Esophagus muscularis mucosa (tissue), 4 donors: ENCODE measurements around the gene HPN. TPM values are rescaled to one million over a fixed set of nuclear protein-coding genes. Genes with fewer than 3 reads are reported as not detected.

ENCODE experiments used
- DNase-seq: peaks from one replicate; pipeline ENCODE4 v3.0.0-alpha.2; 2017; ENCODE audit errors: extremely low spot score
- H3K27ac ChIP-seq, 4 donors: fragments of 200-600 bp; sonication (generic); replicated peaks in 1 of 4; 1 replicate in 3 of 4; 2 replicates in 1 of 4; pipeline ENCODE4 v1.5.1; 2016 to 2019; ENCODE audit warnings: mild to moderate bottlenecking in 1 of 4
- H3K27me3 ChIP-seq, 4 donors: fragments of 200-600 bp; sonication (generic); one replicate each; pipeline versions ENCODE4 v1.5.1 to v1.6.0; 2016 to 2019
- H3K36me3 ChIP-seq, 4 donors: fragments of 200-600 bp; sonication (generic); one replicate each; pipeline ENCODE4 v1.5.1; 2016 to 2019
- H3K4me1 ChIP-seq, 4 donors: fragments of 200-600 bp; sonication (generic); one replicate each; pipeline ENCODE4 v1.5.1; 2016 to 2019
- H3K4me3 ChIP-seq, 4 donors: fragments of 200-600 bp; sonication (generic); 1 replicate in 2 of 4; 2 replicates in 2 of 4; pipeline ENCODE4 v1.5.1; 2016 to 2019; ENCODE audit warnings: mild to moderate bottlenecking in 4 of 4, moderate library complexity in 1 of 4
- H3K9me3 ChIP-seq, 4 donors: fragments of 200-600 bp; sonication (generic); 1 replicate in 3 of 4; 2 replicates in 1 of 4; pipeline ENCODE4 v1.5.1; 2016 to 2019
- EP300 ChIP-seq: sonication (generic); formaldehyde crosslinking; IDR thresholded peaks from one replicate; pipeline ENCODE4 v1.6.1; 2017; ENCODE audit warnings: antibody characterized with exemption
- POLR2A ChIP-seq: fragments of 450-650 bp; IDR thresholded peaks from one replicate; pipeline ENCODE4 v1.6.1; 2017; ENCODE audit warnings: antibody characterized with exemption, moderate library complexity, mild to moderate bottlenecking, low read depth
- POLR2AphosphoS5 ChIP-seq, 2 donors: sonication (generic); formaldehyde crosslinking; IDR thresholded peaks; one replicate each; pipeline ENCODE4 v1.6.1; 2017; ENCODE audit warnings: antibody characterized with exemption in 2 of 2
- WGBS: methylation state at CpG from one replicate; pipeline ENCODE4 v1.1.5; 2018; 5-methylcytosine and 5-hydroxymethylcytosine counted together
- intact Hi-C: fragments of 100-400 bp; cut with DNase I; formaldehyde crosslinking; loops from one replicate; pipeline ENCODE4 v1.15.1; 2023
- total RNA-seq, 4 donors: library from RNA; depleted of rRNA; stranded (reverse); fragments of >200 nt; gene quantifications; one replicate each; pipeline versions ENCODE4 v1.1.0 to v1.2.1, GENCODE V29; 2016
- TF ChIP-seq, protein P1 (sequence below), 3 experiments: fragments of 200-600 bp in 2 of 3; fragments of 450-650 bp in 1 of 3; sonication (generic) in 2 of 3; IDR thresholded peaks; one replicate each; pipeline ENCODE4 v1.5.1; 2017 to 2019; ENCODE audit warnings: antibody characterized with exemption in 3 of 3, mild to moderate bottlenecking in 2 of 3, moderate library complexity in 1 of 3

HPN gene
- total RNA-seq, 4 donors from 2014 or later = 0.33 to 0.86 (median 0.58) TPM; not detected in 1

DNA sequence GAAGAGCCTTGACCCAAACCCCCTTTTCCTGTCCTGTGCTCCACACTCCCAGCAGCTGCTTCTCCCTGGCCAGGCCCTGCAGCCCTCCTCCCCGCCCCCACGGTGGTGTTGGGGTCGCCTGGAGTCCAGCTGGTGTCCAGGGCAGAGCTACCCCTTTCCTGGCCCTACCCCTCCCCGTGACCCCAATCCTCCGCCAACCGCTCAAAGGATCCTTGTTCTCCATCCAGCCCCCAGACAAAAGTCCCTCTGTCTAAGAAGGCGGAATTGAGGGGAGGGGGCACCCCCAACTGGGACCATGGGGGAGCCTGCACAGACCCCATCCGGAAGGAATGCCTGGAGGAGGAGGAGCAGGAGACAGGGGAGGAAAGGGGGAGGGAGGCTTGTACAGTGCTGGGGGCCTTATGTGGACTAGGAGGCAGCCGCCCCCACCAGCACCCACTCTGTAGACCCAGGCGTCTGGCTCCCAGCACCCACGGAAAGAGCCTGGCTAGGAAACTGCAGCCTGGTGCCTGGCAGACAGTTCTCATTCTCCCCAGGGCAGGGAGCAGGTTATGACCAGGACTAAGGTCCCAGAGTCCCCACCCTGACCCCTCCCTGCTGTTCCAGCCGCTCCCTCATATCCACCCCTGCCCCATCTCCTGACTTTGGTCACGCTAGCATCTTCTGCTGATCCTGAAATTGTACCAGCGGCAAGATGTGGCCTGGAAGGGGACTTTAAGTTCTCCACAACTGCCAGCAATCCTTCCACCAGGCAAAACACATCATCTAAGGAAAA is 73.8 kb downstream of the HPN start, which contains the start of gene FXYD3:
TSS of gene FXYD3 (plus strand) at position 647 of the 775 bp plus-strand sequence. CDS start 3,554 bp downstream, outside the sequence.
- TF ChIP-seq, protein P1, sequence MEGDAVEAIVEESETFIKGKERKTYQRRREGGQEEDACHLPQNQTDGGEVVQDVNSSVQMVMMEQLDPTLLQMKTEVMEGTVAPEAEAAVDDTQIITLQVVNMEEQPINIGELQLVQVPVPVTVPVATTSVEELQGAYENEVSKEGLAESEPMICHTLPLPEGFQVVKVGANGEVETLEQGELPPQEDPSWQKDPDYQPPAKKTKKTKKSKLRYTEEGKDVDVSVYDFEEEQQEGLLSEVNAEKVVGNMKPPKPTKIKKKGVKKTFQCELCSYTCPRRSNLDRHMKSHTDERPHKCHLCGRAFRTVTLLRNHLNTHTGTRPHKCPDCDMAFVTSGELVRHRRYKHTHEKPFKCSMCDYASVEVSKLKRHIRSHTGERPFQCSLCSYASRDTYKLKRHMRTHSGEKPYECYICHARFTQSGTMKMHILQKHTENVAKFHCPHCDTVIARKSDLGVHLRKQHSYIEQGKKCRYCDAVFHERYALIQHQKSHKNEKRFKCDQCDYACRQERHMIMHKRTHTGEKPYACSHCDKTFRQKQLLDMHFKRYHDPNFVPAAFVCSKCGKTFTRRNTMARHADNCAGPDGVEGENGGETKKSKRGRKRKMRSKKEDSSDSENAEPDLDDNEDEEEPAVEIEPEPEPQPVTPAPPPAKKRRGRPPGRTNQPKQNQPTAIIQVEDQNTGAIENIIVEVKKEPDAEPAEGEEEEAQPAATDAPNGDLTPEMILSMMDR (IDR thresholded peaks at IDR 0.05) = no peak
- TF ChIP-seq POLR2AphosphoS5 (IDR thresholded peaks at IDR 0.05) (peak in 1 of 2 donors; percentile 43), POLR2A (no peak), EP300 (no peak)
- intact Hi-C loops = no loop called here
- Histone ChIP-seq H3K9me3 (no peaks in the 10 kb centered on the region), H3K4me3 (peak within 1 kb of the TSS; percentile 34 to 46 (median 37)), H3K27ac (peak within 1 kb of the TSS; percentile 43 to 72 (median 60)), H3K4me1 (peaks cover 12 to 19% (median 14%) of the 10 kb centered on the region in 4 donors), H3K36me3 (no peaks in the 10 kb centered on the region), H3K27me3 (peaks cover 0 to 9% (median 0%) of the 10 kb centered on the region in 4 donors)
- DNase-seq = no peak
- WGBS = 60% methylated on average over 11 of the region's 14 CpGs

Other genes with a start within 250 kb of the HPN start
- gene ZNF30, start 114.8 kb upstream of the HPN start, total RNA-seq = 1 to 10 TPM; 1.3 to 9.6 (median 2.5) TPM
- 1 to 10 TPM; 4.6 to 8.4 (median 6.4) TPM for gene ZNF792, start 77.5 kb upstream of the HPN start, total RNA-seq
- gene GRAMD1A, start 41.4 kb upstream of the HPN start, total RNA-seq = 10 to 100 TPM; 27.8 to 55.3 (median 52.1) TPM
- gene SCN1B, start 11.3 kb upstream of the HPN start, total RNA-seq = 10 to 100 TPM in 3 of 4 donors, 1 to 10 TPM in 1; 8.3 to 15.7 (median 12.8) TPM
- 1 to 10 TPM in 3 of 4 donors, under 1 TPM in 1; 0.83 to 3.8 (median 3.1) TPM for gene FXYD3, start 74.1 kb downstream of the HPN start, total RNA-seq
- 10 to 100 TPM; 32.0 to 58.6 (median 49.2) TPM for gene LGI4, start 93.3 kb downstream of the HPN start, total RNA-seq
- gene FXYD1, start 97.1 kb downstream of the HPN start, total RNA-seq = 10 to 100 TPM; 44.4 to 92.6 (median 70.7) TPM
- gene FXYD7, start 101.5 kb downstream of the HPN start, total RNA-seq = under 1 TPM in 1 of 4 donors, not detected in 3; 0.71 TPM
- 10 to 100 TPM; 26.6 to 49.3 (median 43.0) TPM for gene FXYD5, start 113.0 kb downstream of the HPN start, total RNA-seq
- gene FAM187B, start 187.0 kb downstream of the HPN start, total RNA-seq = not detected
- gene LSR, start 207.3 kb downstream of the HPN start, total RNA-seq = 10 to 100 TPM in 2 of 4 donors, 1 to 10 TPM in 2; 5.1 to 19.2 (median 10.8) TPM
- 100 to 1,000 TPM; 111 to 122 (median 116) TPM for gene USF2, start 227.2 kb downstream of the HPN start, total RNA-seq
- not detected for gene HAMP, start 240.8 kb downstream of the HPN start, total RNA-seq